Fibroblast of skin of right biceps (primary cell): ENCODE measurements around the gene TSSC4.

Experiments used
- DNase-seq: peaks from one replicate; pipeline ENCODE4 v3.0.0-alpha.2; 2013

Gene TSSC4

GRCh38 chr11:2387266-2387987 is 13.1 kb upstream of the TSSC4 start:
- peak; percentile 14 for DNase-seq

- DNase-seq, result no peak
These were observed 11.8 kb upstream of the TSSC4 start for GRCh38 chr11:2388431-2389376.

GRCh38 chr11:2389377-2390026 is 11.0 kb upstream of the TSSC4 start:
- no peak for DNase-seq

GRCh38 chr11:2390091-2390724 is 10.3 kb upstream of the TSSC4 start:
- DNase-seq, result no peak

- peak; percentile 85 for DNase-seq
These were observed 9.8 kb upstream of the TSSC4 start for GRCh38 chr11:2390725-2391151.

GRCh38 chr11:2391181-2391975 is 9.2 kb upstream of the TSSC4 start:
- DNase-seq, result no peak

GRCh38 chr11:2392241-2392959 is 8.2 kb upstream of the TSSC4 start:
- no peak for DNase-seq

- DNase-seq, result no peak
These were observed 7.3 kb upstream of the TSSC4 start for GRCh38 chr11:2393111-2393868.

GRCh38 chr11:2393941-2394817 is 6.4 kb upstream of the TSSC4 start:
- no peak for DNase-seq

GRCh38 chr11:2394818-2395105 is 5.8 kb upstream of the TSSC4 start:
- no peak for DNase-seq

GRCh38 chr11:2395211-2395730 is 5.3 kb upstream of the TSSC4 start:
- no peak for DNase-seq

GRCh38 chr11:2395856-2396255 is 4.7 kb upstream of the TSSC4 start:
- DNase-seq, result no peak

GRCh38 chr11:2396471-2396870 is 4.1 kb upstream of the TSSC4 start:
- DNase-seq, result no peak

- no peak for DNase-seq
These were observed 3.5 kb upstream of the TSSC4 start for GRCh38 chr11:2397005-2397404.

- no peak for DNase-seq
These were observed 1.7 kb upstream of the TSSC4 start for GRCh38 chr11:2398664-2399355.

GRCh38 chr11:2399488-2400068 is 972 bp upstream of the TSSC4 start:
- peak; percentile 7 for DNase-seq

- DNase-seq, result no peak
These were observed 349 bp downstream of the TSSC4 start for GRCh38 chr11:2400762-2401435.

- no peak for DNase-seq
These were observed 960 bp downstream of the TSSC4 start for GRCh38 chr11:2401436-2401984.
